Fibroblast of villous mesenchyme (primary cell): ENCODE data around the gene SEC16A. TPM values are rescaled to one million over a fixed set of nuclear protein-coding genes. Genes with fewer than 3 reads are reported as not detected.

Source experiments
- DNase-seq: peaks from one replicate; pipeline ENCODE4 v3.0.0-alpha.2; 2010; ENCODE audit warnings: low read depth
- H3K4me3 ChIP-seq: 2 replicates; pipeline ENCODE4 v1.5.1; 2011; ENCODE audit warnings: low read depth, mild to moderate bottlenecking, low read length
- total RNA-seq: library from RNA; depleted of rRNA; stranded (reverse); fragments of >200 nt; gene quantifications from 2 replicates; pipeline ENCODE4 v1.2.3, GENCODE V29; 2012
- TF ChIP-seq, protein P1 (sequence below): IDR thresholded peaks from 2 replicates; pipeline ENCODE4 v1.5.1; 2012; ENCODE audit warnings: low read depth, mild to moderate bottlenecking, low read length; ENCODE audit not compliant: insufficient read depth

Gene SEC16A
- total RNA-seq, 1 donor, result 43.2 TPM

- TF ChIP-seq, protein P1, sequence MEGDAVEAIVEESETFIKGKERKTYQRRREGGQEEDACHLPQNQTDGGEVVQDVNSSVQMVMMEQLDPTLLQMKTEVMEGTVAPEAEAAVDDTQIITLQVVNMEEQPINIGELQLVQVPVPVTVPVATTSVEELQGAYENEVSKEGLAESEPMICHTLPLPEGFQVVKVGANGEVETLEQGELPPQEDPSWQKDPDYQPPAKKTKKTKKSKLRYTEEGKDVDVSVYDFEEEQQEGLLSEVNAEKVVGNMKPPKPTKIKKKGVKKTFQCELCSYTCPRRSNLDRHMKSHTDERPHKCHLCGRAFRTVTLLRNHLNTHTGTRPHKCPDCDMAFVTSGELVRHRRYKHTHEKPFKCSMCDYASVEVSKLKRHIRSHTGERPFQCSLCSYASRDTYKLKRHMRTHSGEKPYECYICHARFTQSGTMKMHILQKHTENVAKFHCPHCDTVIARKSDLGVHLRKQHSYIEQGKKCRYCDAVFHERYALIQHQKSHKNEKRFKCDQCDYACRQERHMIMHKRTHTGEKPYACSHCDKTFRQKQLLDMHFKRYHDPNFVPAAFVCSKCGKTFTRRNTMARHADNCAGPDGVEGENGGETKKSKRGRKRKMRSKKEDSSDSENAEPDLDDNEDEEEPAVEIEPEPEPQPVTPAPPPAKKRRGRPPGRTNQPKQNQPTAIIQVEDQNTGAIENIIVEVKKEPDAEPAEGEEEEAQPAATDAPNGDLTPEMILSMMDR, result peak; percentile 44
- DNase-seq, result peak; percentile 64
- H3K4me3 ChIP-seq, result peak within 1 kb of the TSS; percentile 75
These were observed 43.1 kb downstream of the SEC16A start, which contains the start of gene INPP5E for GRCh38 chr9:136439481-136440408. INPP5E (minus strand) TSS chr9:136439845; CDS start chr9:136439419, 426 bp downstream.

DNA sequence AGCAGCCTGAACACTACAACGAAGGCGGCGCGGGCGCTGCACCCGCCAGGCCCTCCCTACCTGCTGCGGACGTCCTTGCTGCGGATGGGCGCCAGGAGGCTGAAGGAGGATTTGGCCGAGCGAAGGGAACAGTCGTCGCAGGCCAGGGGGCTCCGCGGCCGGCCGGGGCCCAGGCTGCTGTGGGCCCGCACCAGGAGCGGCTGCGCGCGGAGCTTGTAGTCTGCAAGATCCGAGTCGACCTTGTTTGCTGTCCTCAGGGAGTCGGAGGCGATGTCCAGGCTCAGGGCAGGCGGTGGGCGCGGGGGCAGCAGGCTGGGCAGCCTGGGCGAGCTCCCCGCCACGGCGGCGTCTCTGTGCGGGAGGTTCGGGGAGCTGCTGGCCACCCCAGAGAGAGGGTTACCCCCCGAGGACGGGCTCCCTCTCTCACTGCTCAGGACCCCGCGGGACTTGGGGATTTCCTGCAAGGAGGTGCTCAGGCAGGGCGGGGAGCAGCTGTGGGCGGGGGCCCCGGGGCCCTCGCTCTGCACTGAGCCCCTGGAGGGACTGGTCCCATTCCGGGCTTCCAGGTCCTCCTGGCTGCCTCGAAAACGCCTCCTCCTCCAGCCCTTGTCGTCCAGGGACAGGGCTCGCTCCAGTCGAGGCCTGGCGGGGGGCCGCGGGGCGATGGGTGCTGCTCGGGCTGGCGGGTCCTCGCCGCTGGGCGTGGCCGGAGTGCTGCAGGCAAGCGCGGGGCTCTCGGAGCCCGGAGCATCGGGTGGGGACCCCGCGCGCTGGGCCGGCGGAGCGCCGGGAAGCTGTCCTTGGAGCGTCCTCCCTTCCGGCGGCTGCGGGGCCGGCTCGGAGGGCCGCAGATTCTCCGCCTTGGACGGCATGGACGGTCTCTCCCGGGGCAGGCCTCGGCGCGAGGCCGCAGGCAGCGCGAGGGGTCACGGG lies 44.0 kb downstream of the SEC16A start:
- H3K4me3 ChIP-seq, result peak overlapping the region; percentile 75
- peak; percentile 19 for DNase-seq
- TF ChIP-seq, protein P1, result peak; percentile 10

DNA sequence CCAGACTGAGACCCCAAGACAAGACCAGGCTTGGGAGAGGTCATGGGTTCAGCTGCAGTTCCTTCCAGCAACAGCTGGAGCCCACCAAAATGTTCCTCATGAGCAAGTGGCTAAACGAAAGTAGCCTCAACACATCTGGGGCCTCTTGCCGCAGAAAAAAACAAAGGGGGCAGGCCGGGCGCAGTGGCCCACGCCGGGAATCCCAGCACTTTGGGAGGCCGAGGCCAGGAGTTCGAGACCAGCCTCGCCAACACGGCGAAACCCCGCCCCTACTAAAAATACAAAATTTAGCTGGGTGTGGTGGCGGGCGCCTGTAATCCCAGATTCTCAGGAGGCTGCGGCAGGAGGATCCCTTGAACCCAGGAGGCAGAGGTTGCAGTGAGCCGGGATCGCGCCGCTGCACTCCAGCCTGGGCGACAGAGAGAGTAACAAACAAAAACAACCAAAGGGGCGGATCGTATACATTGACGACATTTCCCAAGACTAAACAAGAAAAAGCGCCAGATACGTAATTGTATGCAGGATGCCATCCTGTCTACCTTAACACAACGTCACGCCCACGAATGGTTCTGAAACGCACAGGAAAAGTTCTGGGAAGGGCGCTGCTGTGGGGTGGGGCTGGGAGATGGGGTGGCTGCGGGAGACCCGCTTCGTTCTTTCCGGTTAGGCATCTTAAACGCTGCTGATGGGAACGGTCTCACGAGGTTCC lies 44.8 kb downstream of the SEC16A start:
- peak overlapping the region; percentile 75 for H3K4me3 ChIP-seq
- TF ChIP-seq, protein P1, result no peak
- DNase-seq, result peak; percentile 59

DNA sequence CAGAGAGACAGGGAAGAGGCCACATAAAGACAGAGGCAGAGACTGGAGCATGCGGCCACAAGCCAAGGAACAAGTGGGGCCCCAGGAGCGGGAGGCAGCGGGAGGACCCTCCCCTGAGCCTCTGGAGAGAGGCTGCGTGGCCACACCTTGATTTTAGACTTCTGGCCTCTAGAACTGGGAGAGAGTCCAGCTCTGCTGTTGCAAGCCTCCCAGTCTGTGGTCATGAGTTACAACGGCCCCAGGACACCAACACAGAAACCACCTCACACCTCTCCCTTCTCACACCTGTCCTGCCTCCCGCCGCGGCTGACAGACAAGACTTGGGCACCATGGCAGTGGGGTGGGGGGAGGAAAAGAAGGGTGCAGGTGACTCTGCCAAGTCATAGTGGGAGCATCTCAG lies 45.4 kb downstream of the SEC16A start:
- peak overlapping the region; percentile 75 for H3K4me3 ChIP-seq
- DNase-seq, result peak; percentile 69
- TF ChIP-seq, protein P1, result no peak

GRCh38 chr9:136436055-136436634 lies 46.7 kb downstream of the SEC16A start:
- no peak overlapping the region for H3K4me3 ChIP-seq
- no peak for DNase-seq
- TF ChIP-seq, protein P1, result no peak
